AG04450 (cell line): ENCODE results near the gene INVS. TPM values are rescaled to one million over a fixed set of nuclear protein-coding genes. Genes with fewer than 3 reads are reported as not detected.

Experiments
- CTCF ChIA-PET: fragments of 300-600, 350-600 bp; formaldehyde crosslinking; extraction: SDS; loops from one replicate; lab custom pipeline; 2022; ENCODE audit warnings: antibody characterized with exemption, inconsistent platforms; lab: Charles Lee
- POLR2A ChIA-PET: fragments of 350-600 bp; formaldehyde crosslinking; extraction: SDS; loops from one replicate; lab custom pipeline; 2021; ENCODE audit warnings: antibody characterized with exemption, inconsistent platforms; lab: Yijun Ruan, JAX
- DNase-seq: peaks from one replicate; pipeline ENCODE4 v3.0.0-alpha.2; 2011; ENCODE audit warnings: low read depth, low spot score
- H3K27ac ChIP-seq: one replicate; pipeline ENCODE4 v1.5.1; 2012; ENCODE audit warnings: low read depth, low read length, control low read depth
- H3K27me3 ChIP-seq: one replicate; pipeline ENCODE4 v1.6.0; 2012; ENCODE audit warnings: low read length; ENCODE audit not compliant: control insufficient read depth, insufficient read depth
- H3K4me3 ChIP-seq: 2 replicates; pipeline ENCODE4 v1.5.1; 2011; ENCODE audit warnings: mild to moderate bottlenecking, low read depth, low read length, control low read depth
- H3K9me3 ChIP-seq: 2 replicates; pipeline ENCODE4 v1.5.1; 2012; ENCODE audit warnings: low read length; ENCODE audit not compliant: control insufficient read depth, insufficient read depth
- CTCF ChIP-seq: IDR thresholded peaks from 2 replicates; pipeline ENCODE4 v1.5.1; 2011; ENCODE audit warnings: low read depth, low read length, control low read depth, inconsistent platforms
- polyA plus RNA-seq: library from polyadenylated mRNA; depleted of rRNA; stranded (reverse); fragments of >200 nt; gene quantifications from 2 replicates; pipeline ENCODE4 v1.2.3, GENCODE V29; 2011

Gene INVS
- polyA plus RNA-seq, 1 experiment: 22.5 TPM

GRCh38 chr9:100111235-100111634, 12.2 kb downstream of the INVS start:
- no peak for TF ChIP-seq CTCF
- ChIA-PET CTCF (interaction anchor here (0.7 to 1.2 kb wide), 3 partner anchors 10 to 214 kb away, joined by 3 to 4 read pairs (median 3); no protein-coding TSS in a partner anchor), POLR2A (interaction anchor here (0.6 to 1.6 kb wide), 2 partner anchors 12 to 782 kb away, joined by 4 to 7 read pairs; partner anchors contain the start of genes ERP44 and INVS)
- Histone ChIP-seq H3K9me3 (no peaks in the 10 kb centered on the region), H3K4me3 (no peak overlapping the region), H3K27me3 (no peaks in the 10 kb centered on the region), H3K27ac (no peak overlapping the region)
- peak; percentile 92 for DNase-seq

GRCh38 chr9:100112677-100113336, 13.8 kb downstream of the INVS start:
- POLR2A ChIA-PET: interaction anchor here (0.6 kb wide), 1 partner anchor 16 kb away, joined by 3 read pairs; no protein-coding TSS in a partner anchor
- DNase-seq: no peak
- TF ChIP-seq CTCF: no peak
- CTCF ChIA-PET: interaction anchor here (1.6 kb wide), 1 partner anchor 110 kb away, joined by 24 read pairs; no protein-coding TSS in a partner anchor
- Histone ChIP-seq H3K4me3 (no peak overlapping the region), H3K27me3 (no peaks in the 10 kb centered on the region), H3K9me3 (no peaks in the 10 kb centered on the region), H3K27ac (no peak overlapping the region)

GRCh38 chr9:100117316-100117715, 18.3 kb downstream of the INVS start:
- Histone ChIP-seq H3K9me3 (no peaks in the 10 kb centered on the region), H3K27me3 (no peaks in the 10 kb centered on the region), H3K27ac (no peak overlapping the region), H3K4me3 (no peak overlapping the region)
- ChIA-PET POLR2A (no interaction called here), CTCF (no interaction called here)
- no peak for DNase-seq
- TF ChIP-seq CTCF: no peak

- CTCF ChIA-PET: no interaction called here
- DNase-seq: no peak
- POLR2A ChIA-PET: no interaction called here
- no peak for TF ChIP-seq CTCF
- no peak overlapping the region for H3K4me3 ChIP-seq
- H3K9me3 ChIP-seq: peaks cover 4% of the 10 kb centered on the region; the same call in 1 of the 2 replicates
- H3K27me3 ChIP-seq: no peaks in the 10 kb centered on the region
- no peak overlapping the region for H3K27ac ChIP-seq
Observed at GRCh38 chr9:100120286-100120685, 21.2 kb downstream of the INVS start.

GRCh38 chr9:100125236-100125635, 26.2 kb downstream of the INVS start:
- peaks cover 4% of the 10 kb centered on the region; the same call in 1 of the 2 replicates for H3K9me3 ChIP-seq
- ChIA-PET CTCF (no interaction called here), POLR2A (no interaction called here)
- DNase-seq: no peak
- H3K27me3 ChIP-seq: no peaks in the 10 kb centered on the region
- H3K27ac ChIP-seq: no peak overlapping the region
- H3K4me3 ChIP-seq: no peak overlapping the region
- no peak for TF ChIP-seq CTCF
